GM19238 (cell line): Measurements from ENCODE around the gene TESK2.
"Not testable (repeated sequence)": the region's sequence is repeated elsewhere in the genome, so short reads cannot be mapped to it uniquely, and the experiment has no call there.

Source experiments
- DNase-seq: peaks from one replicate; pipeline ENCODE4 v3.0.0; 2011; ENCODE audit warnings: low spot score; ENCODE audit not compliant: insufficient read length

The TESK2 gene

GRCh38 chr1:45510036-45510971 is 19.3 kb upstream of the TESK2 start:
- DNase-seq = no peak

- no peak for DNase-seq
Measured at GRCh38 chr1:45508295-45509151, 17.6 kb upstream of the TESK2 start.

GRCh38 chr1:45507893-45508292 is 16.9 kb upstream of the TESK2 start:
- DNase-seq = no peak

GRCh38 chr1:45507195-45507594 is 16.2 kb upstream of the TESK2 start:
- no peak for DNase-seq

GRCh38 chr1:45503462-45504360 is 12.7 kb upstream of the TESK2 start:
- no peak for DNase-seq

GRCh38 chr1:45501505-45501859 is 10.5 kb upstream of the TESK2 start:
- no peak for DNase-seq

- DNase-seq = peak; percentile 43
Measured at GRCh38 chr1:45499415-45499769, 8.4 kb upstream of the TESK2 start.

GRCh38 chr1:45498279-45498678 is 7.3 kb upstream of the TESK2 start:
- no peak for DNase-seq

- DNase-seq = peak; percentile 51
Measured at GRCh38 chr1:45493116-45493697, 2.2 kb upstream of the TESK2 start.

- no peak for DNase-seq
Measured at GRCh38 chr1:45492691-45493090, 1.7 kb upstream of the TESK2 start.

GRCh38 chr1:45491487-45492260 is 711 bp upstream of the TESK2 start:
- no peak for DNase-seq

- DNase-seq = no peak
Measured at GRCh38 chr1:45490121-45490625, 790 bp downstream of the TESK2 start.

- DNase-seq = not testable (repeated sequence)
Measured at GRCh38 chr1:45489379-45489778, 1.6 kb downstream of the TESK2 start.

GRCh38 chr1:45488666-45489377 is 2.1 kb downstream of the TESK2 start:
- DNase-seq = no peak

GRCh38 chr1:45485949-45486348 is 5.0 kb downstream of the TESK2 start:
- DNase-seq = no peak

GRCh38 chr1:45479039-45479748 is 11.8 kb downstream of the TESK2 start:
- DNase-seq = no peak

GRCh38 chr1:45478121-45478814 is 12.7 kb downstream of the TESK2 start:
- DNase-seq = no peak

- no peak for DNase-seq
Measured at GRCh38 chr1:45477646-45478045, 13.3 kb downstream of the TESK2 start.
